Ovary (tissue), 3 donors: ENCODE measurements around the gene SLC17A5.

ENCODE experiments used
- POLR2A ChIP-seq: fragments of 450-650 bp; IDR thresholded peaks from one replicate; pipeline ENCODE4 v1.6.1; 2017; ENCODE audit warnings: antibody characterized with exemption, mild to moderate bottlenecking, moderate library complexity
- TF ChIP-seq, protein P1 (sequence below), 3 donors: fragments of 450-650 bp in 2 of 3; fragments of 200-600 bp in 1 of 3; IDR thresholded peaks; one replicate each; pipeline versions ENCODE4 v1.5.1 to v1.8.0; 2016 to 2022; ENCODE audit warnings: antibody characterized with exemption in 3 of 3, mild to moderate bottlenecking in 1 of 3
- donor health status: DM: no; HTN: no; CAD: no.

DNA sequence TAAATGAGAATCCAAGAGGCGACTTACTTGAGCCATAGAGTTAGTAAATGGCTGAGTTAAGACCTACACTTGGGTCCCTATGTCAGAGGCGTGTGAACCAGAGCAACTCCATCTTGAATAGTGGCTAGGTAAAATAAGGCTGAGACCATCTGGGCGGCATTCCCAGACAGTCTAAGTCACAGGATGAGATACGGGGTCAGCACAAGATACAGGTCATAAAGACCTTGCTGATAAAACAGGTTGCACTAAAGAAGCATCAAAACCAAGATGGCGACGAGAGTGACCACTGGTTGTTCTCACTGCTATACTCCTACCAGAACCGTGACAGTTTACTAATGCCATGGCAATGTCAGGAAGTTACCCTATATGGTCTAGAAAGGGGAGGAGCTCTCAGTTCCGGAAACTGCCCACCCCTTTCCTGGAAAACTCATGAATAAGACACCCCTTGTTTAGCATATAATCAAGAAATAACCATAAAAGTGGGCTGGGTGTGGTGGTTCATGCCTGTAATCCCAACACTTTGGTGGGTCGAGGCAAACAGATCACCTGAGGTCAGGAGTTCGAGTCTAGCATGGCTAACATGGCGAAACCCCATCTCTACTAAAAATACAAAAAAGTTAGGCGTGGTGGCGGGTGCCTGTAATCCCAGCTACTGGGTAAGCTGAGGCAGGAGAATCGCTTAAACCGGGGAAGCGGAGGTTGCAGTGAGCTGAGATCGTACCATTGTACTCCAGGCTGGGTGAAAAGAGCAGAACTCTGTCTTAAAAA is 89.0 kb downstream of the SLC17A5 start:
- TF ChIP-seq, protein P1, sequence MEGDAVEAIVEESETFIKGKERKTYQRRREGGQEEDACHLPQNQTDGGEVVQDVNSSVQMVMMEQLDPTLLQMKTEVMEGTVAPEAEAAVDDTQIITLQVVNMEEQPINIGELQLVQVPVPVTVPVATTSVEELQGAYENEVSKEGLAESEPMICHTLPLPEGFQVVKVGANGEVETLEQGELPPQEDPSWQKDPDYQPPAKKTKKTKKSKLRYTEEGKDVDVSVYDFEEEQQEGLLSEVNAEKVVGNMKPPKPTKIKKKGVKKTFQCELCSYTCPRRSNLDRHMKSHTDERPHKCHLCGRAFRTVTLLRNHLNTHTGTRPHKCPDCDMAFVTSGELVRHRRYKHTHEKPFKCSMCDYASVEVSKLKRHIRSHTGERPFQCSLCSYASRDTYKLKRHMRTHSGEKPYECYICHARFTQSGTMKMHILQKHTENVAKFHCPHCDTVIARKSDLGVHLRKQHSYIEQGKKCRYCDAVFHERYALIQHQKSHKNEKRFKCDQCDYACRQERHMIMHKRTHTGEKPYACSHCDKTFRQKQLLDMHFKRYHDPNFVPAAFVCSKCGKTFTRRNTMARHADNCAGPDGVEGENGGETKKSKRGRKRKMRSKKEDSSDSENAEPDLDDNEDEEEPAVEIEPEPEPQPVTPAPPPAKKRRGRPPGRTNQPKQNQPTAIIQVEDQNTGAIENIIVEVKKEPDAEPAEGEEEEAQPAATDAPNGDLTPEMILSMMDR (IDR thresholded peaks at IDR 0.05): no peak
- no peak for TF ChIP-seq POLR2A
